WERI-Rb-1 (cell line): ENCODE data around the gene YIPF6.
A peak's percentile ranks its signal among the peaks of the same experiment; 100 is the strongest.
"Not testable (repeated sequence)": the region's sequence is repeated elsewhere in the genome, so short reads cannot be mapped to it uniquely, and the experiment has no call there.

Source experiments
- DNase-seq: peaks from one replicate; pipeline ENCODE4 v3.0.0-alpha.2; 2020
- H3K27ac ChIP-seq: fragments of 250-450 bp; sonication (Bioruptor Pico); 2 replicates; pipeline ENCODE4 v1.5.1; 2020; ENCODE audit warnings: mild to moderate bottlenecking, moderate library complexity
- H3K27me3 ChIP-seq: fragments of 250-450 bp; sonication (Bioruptor Pico); 2 replicates; pipeline ENCODE4 v1.5.1; 2021; ENCODE audit warnings: mild to moderate bottlenecking, low read depth, moderate library complexity; ENCODE audit not compliant: insufficient read depth, severe bottlenecking
- H3K36me3 ChIP-seq: fragments of 250-450 bp; sonication (Bioruptor Pico); 2 replicates; pipeline ENCODE4 v1.5.1; 2020; ENCODE audit warnings: mild to moderate bottlenecking, moderate library complexity
- H3K4me3 ChIP-seq: 2 replicates; pipeline ENCODE4 v1.5.1; 2011; ENCODE audit warnings: low read depth, mild to moderate bottlenecking, control low read depth, low read length
- H3K9me3 ChIP-seq: fragments of 250-450 bp; sonication (Bioruptor Pico); 2 replicates; pipeline ENCODE4 v1.5.1; 2021; ENCODE audit warnings: mild to moderate bottlenecking, moderate library complexity; ENCODE audit not compliant: severe bottlenecking
- CTCF ChIP-seq: IDR thresholded peaks from 2 replicates; pipeline ENCODE4 v1.5.1; 2011; ENCODE audit warnings: low read depth, mild to moderate bottlenecking, control low read depth, inconsistent platforms, low read length

YIPF6 gene

GRCh38 chrX:68511255-68511654, 12.4 kb downstream of the YIPF6 start:
- Histone ChIP-seq H3K36me3 (peaks cover 6% of the 10 kb centered on the region; the same call in 1 of the 2 replicates), H3K27me3 (no peaks in the 10 kb centered on the region), H3K9me3 (no peaks in the 10 kb centered on the region), H3K4me3 (no peak overlapping the region), H3K27ac (no peak overlapping the region)
- TF ChIP-seq CTCF = peak; percentile 66
- DNase-seq = peak; percentile 20

GRCh38 chrX:68524680-68525079, 25.8 kb downstream of the YIPF6 start:
- H3K36me3 ChIP-seq, H3K27ac ChIP-seq, H3K27me3 ChIP-seq, H3K4me3 ChIP-seq, DNase-seq, H3K9me3 ChIP-seq: not testable (repeated sequence)

- no peak for TF ChIP-seq CTCF
- no peaks in the 10 kb centered on the region for H3K36me3 ChIP-seq
- H3K4me3 ChIP-seq = no peak overlapping the region
- H3K9me3 ChIP-seq = no peaks in the 10 kb centered on the region
- H3K27me3 ChIP-seq = no peaks in the 10 kb centered on the region
- DNase-seq = no peak
- no peak overlapping the region for H3K27ac ChIP-seq
Observed at GRCh38 chrX:68532831-68533533, 34.1 kb downstream of the YIPF6 start.

- Histone ChIP-seq H3K27me3 (no peaks in the 10 kb centered on the region), H3K4me3 (no peak overlapping the region), H3K9me3 (no peaks in the 10 kb centered on the region), H3K27ac (no peak overlapping the region), H3K36me3 (no peaks in the 10 kb centered on the region)
- TF ChIP-seq CTCF = no peak
- DNase-seq = no peak
Observed at GRCh38 chrX:68533656-68534055, 34.8 kb downstream of the YIPF6 start.

GRCh38 chrX:68534691-68535090, 35.8 kb downstream of the YIPF6 start:
- no peak for TF ChIP-seq CTCF
- Histone ChIP-seq H3K27ac (no peak overlapping the region), H3K4me3 (no peak overlapping the region), H3K27me3 (no peaks in the 10 kb centered on the region), H3K9me3 (no peaks in the 10 kb centered on the region), H3K36me3 (no peaks in the 10 kb centered on the region)
- no peak for DNase-seq

GRCh38 chrX:68536429-68536828, 37.6 kb downstream of the YIPF6 start:
- TF ChIP-seq CTCF = no peak
- Histone ChIP-seq H3K27me3 (no peaks in the 10 kb centered on the region), H3K36me3 (no peaks in the 10 kb centered on the region), H3K27ac (no peak overlapping the region), H3K9me3 (no peaks in the 10 kb centered on the region), H3K4me3 (no peak overlapping the region)
- DNase-seq = no peak
